Natural killer cell treated with Interleukin-12 subunit alpha and Interleukin-12 subunit beta and Interleukin-15 and Interleukin-18, amount 100 ng/mL, for 72 hours (primary cell): Measurements from ENCODE around the gene CCDC71. TPM values are rescaled to one million over a fixed set of nuclear protein-coding genes. Genes with fewer than 3 reads are reported as not detected.

ENCODE experiments used
- ATAC-seq, 2 donors: fragments of 150-1000 bp; cut with Tn5 transposase in 1 of 2; sonication (Bioruptor Pico), chemical (Tn5 transposase) in 1 of 2; 2 replicates each; pipeline ENCODE4 v1.10.0; 2021
- DNase-seq: peaks from one replicate; pipeline ENCODE4 v3.0.0; 2022; ENCODE audit warnings: low spot score
- H3K27ac Mint-ChIP-seq, 2 donors: 1 replicate in 1 of 2; 2 replicates in 1 of 2; pipeline ENCODE4 v1.8.0; 2022; ENCODE audit warnings: mixed read lengths in 2 of 2, mild to moderate bottlenecking in 1 of 2, moderate library complexity in 1 of 2
- H3K27me3 Mint-ChIP-seq, 2 donors: 1 replicate in 1 of 2; 2 replicates in 1 of 2; pipeline ENCODE4 v1.8.0; 2022; ENCODE audit warnings: mixed read lengths in 2 of 2
- H3K36me3 Mint-ChIP-seq: one replicate; pipeline ENCODE4 v1.8.0; 2022; ENCODE audit warnings: mixed read lengths
- H3K4me1 Mint-ChIP-seq, 2 donors: 1 replicate in 1 of 2; 2 replicates in 1 of 2; pipeline ENCODE4 v1.8.0; 2022; ENCODE audit warnings: low read depth in 2 of 2, mixed read lengths in 2 of 2, mild to moderate bottlenecking in 1 of 2
- H3K4me3 Mint-ChIP-seq: one replicate; pipeline ENCODE4 v1.8.0; 2022; ENCODE audit warnings: mixed read lengths
- H3K9me3 Mint-ChIP-seq: 2 replicates; pipeline ENCODE4 v1.8.0; 2022; ENCODE audit warnings: mixed read lengths
- total RNA-seq, 2 donors: library from RNA; stranded (reverse); gene quantifications; one replicate each; pipeline ENCODE4 v1.2.3, GENCODE V29; 2022

Gene CCDC71
- total RNA-seq, 2 donors from 2014 or later: 21.0 to 24.7 TPM

DNA sequence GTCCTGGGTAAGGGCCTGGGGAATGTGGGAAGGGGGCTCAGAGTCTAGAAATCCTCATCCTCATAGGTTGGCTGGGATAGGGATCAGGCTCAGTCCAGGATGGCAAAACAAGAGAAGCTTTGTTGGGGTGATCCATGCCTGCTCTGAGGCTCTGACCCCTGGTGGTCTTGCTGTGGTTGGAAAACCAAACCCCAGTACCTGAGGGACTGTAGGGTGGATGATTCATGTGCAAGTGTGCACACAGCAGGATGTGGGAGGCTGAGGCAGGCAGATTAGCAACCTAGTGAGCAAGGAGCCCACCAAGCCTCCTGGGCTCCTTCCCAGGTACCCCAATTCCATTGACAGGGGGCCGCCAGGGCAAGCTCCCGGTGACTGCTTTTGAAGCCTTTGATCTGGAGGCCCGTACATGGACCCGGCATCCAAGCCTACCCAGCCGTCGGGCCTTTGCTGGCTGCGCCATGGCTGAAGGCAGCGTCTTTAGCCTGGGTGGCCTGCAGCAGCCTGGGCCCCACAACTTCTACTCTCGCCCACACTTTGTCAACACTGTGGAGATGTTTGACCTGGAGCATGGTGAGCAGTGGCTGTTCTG lies 8.4 kb upstream of the CCDC71 start:
- Mint-ChIP-seq H3K9me3 (no peaks in the 10 kb centered on the region), H3K27ac (no peak overlapping the region), H3K4me1 (peaks cover 5 to 11% of the 10 kb centered on the region in 2 donors), H3K27me3 (peaks cover 6 to 7% of the 10 kb centered on the region in 2 donors), H3K36me3 (no peaks in the 10 kb centered on the region), H3K4me3 (no peak overlapping the region)
- no peak for DNase-seq
- no peak for ATAC-seq

DNA sequence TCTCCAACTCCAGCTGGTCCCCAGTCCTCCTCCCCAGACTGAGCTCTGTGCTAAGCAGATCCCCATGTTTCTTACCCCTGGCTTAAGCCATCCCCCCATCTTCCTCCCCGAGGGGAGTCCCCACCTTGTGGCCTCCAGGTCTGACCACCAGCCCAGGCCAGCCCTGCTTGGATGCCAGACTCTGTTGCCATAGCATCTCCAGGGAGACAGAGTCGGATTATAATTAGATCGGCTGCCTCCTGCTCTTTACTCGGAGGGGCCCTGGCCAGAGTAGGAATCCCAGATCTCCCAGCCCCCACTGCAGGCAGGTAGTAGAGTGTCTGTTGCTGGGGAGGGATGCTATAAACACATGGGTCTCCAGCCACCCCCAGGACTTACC lies 7.7 kb upstream of the CCDC71 start:
- Mint-ChIP-seq H3K4me3 (no peak overlapping the region), H3K27ac (no peak overlapping the region), H3K36me3 (no peaks in the 10 kb centered on the region), H3K9me3 (no peaks in the 10 kb centered on the region), H3K27me3 (peaks cover 0 to under 1% of the 10 kb centered on the region in 2 donors), H3K4me1 (peaks cover 5 to 11% of the 10 kb centered on the region in 2 donors)
- ATAC-seq: no peak
- no peak for DNase-seq

DNA sequence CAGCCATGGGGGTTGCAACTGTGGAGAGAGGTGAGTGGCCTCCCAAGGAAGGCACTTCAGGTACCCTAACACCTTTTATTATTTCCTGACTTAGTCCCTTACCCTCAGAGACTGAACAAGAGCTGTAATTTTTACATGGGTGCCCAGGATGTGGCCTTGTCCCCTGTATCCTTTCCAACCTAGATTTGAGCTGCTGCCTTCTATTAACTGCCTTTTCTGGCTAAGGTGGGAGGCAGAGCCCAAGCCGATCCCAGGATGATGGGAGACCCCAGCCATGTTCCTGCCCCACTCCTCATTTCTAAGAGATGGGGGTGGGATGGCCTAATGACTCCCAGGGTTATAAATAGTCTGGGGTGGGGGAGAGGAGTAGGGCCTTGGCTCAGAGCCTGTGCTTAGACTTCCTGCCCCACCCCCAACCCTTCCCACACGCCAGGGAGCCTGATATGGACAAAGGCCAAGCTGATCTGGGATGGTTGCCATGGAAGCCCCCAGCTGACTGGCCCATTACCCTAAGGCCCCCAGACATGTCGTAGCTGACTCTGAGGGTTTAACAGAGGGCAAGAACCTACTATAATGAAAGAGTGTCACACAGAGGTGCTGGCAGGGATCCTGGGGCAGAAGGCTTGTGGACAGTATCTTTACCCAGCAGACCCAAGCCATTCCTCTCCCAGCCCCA lies 7.1 kb upstream of the CCDC71 start:
- Mint-ChIP-seq H3K27me3 (no peaks in the 10 kb centered on the region), H3K4me3 (no peak overlapping the region), H3K9me3 (no peaks in the 10 kb centered on the region), H3K27ac (no peak overlapping the region), H3K4me1 (peaks cover 5 to 11% of the 10 kb centered on the region in 2 donors), H3K36me3 (no peaks in the 10 kb centered on the region)
- no peak for DNase-seq
- no peak for ATAC-seq

DNA sequence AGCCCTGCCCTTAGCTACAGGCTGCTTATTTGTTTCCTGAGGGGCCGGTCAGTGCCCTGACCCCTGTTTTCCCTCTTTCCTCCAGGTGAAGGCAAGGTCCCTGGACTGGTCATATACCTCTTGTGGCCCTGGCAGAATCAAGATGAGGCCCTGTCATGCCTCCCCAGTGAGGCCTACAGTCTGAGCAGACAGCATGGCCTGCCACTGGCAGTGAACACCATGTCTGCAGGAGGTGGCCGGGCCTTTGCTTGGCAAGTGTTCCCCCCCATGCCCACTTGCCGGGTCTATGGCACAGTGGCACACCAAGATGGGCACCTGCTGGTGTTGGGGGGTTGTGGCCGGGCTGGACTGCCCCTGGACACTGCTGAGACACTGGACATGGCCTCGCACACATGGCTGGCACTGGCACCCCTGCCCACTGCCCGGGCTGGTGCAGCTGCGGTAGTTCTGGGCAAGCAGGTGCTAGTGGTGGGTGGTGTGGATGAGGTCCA lies 6.5 kb upstream of the CCDC71 start:
- no peak for DNase-seq
- H3K27me3 Mint-ChIP-seq: no peaks in the 10 kb centered on the region

DNA sequence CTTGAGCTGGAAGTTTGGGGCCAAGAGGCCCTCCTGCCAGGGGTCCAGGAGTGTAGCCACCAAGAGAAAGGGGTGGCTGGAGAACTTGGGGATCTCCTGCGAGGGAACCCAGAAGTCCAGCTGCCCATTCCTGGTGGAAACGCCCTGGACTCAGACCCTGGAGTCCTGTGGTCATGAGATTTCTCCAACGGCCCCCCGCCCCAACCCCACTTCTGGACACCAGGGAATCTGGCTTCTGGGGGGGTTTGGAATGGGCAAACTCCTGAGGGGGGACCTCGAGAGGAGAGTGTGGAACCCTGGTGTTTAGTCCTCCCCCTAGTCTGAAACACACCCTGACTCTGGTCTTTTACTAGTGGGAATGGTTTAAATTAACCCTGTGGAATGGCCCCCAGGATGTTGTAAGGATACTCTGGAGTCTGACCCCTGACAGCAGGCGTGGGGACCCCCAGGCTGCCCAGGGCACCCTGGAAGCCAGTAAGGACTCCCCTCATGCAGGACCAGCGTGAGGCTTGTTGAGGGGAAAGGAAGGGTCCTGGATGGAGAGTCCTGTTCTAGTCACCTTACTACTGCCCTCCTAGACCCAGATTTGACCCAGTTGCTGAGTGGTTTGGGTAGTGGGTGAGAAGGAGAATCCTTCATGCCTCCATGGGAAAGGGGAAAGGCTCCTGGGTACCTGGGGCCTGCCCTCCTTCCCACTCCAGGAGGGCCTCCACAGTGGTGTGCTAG lies 5.8 kb upstream of the CCDC71 start:
- Mint-ChIP-seq H3K27ac (no peak overlapping the region), H3K4me1 (peaks cover 5 to 11% of the 10 kb centered on the region in 2 donors), H3K9me3 (no peaks in the 10 kb centered on the region), H3K27me3 (no peaks in the 10 kb centered on the region), H3K4me3 (peak overlapping the region; percentile 15), H3K36me3 (no peaks in the 10 kb centered on the region)
- no peak for ATAC-seq
- DNase-seq: no peak

More for the DNA sequence above, 6.5 kb upstream of the CCDC71 start:
- Mint-ChIP-seq H3K4me1 (peaks cover 5 to 11% of the 10 kb centered on the region in 2 donors), H3K27ac (no peak overlapping the region), H3K9me3 (no peaks in the 10 kb centered on the region), H3K4me3 (no peak overlapping the region), H3K36me3 (no peaks in the 10 kb centered on the region)
- ATAC-seq: no peak

DNA sequence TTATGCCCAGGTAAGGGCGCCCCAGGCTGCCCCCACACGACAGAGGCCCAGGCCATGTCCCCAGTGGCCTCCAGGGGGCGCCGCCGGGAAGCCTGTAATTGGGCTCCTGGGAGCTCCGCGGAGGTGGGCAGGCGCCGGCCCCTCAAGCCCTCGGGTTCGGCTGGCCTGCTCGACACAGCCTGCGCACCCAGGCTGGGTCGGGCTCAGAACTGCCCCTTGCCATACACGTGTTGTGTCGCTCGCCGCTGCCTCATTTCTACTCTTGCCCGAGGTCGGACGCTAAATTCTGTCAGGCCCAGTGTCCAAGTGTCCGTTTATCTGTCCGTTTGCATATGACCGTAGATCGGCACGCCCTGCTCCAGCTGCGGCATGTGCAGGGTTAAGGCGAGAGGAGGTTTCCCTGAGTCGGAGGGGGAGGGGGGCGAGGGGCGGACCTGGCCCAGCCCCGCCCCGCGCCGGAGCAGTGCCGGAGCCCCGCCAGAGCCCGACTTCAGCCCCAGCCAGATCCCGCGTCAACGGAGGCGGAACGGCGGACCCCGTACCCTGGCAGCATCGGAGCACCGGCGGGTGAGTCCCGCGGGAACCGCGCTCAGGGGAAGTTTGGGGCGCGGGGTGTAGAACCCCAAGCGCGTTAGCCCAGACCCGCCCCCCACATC lies 5.1 kb upstream of the CCDC71 start, which contains the start of gene KLHDC8B:
Gene KLHDC8B, plus strand, starts transcription at position 480 of the 656 bp plus-strand sequence. CDS start 1,172 bp downstream, outside the sequence.
- ATAC-seq (peak; percentile 84 to 86), DNase-seq (peak; percentile 84)
- peak within 1 kb of the TSS; percentile 82 for H3K4me3 Mint-ChIP-seq
- peaks cover 5 to 13% of the 10 kb centered on the region in 2 donors for H3K4me1 Mint-ChIP-seq
- no peaks in the 10 kb centered on the region for H3K27me3 Mint-ChIP-seq
- no peaks in the 10 kb centered on the region for H3K36me3 Mint-ChIP-seq
- H3K9me3 Mint-ChIP-seq: no peaks in the 10 kb centered on the region
- H3K27ac Mint-ChIP-seq: peak within 1 kb of the TSS; percentile 26 to 78

DNA sequence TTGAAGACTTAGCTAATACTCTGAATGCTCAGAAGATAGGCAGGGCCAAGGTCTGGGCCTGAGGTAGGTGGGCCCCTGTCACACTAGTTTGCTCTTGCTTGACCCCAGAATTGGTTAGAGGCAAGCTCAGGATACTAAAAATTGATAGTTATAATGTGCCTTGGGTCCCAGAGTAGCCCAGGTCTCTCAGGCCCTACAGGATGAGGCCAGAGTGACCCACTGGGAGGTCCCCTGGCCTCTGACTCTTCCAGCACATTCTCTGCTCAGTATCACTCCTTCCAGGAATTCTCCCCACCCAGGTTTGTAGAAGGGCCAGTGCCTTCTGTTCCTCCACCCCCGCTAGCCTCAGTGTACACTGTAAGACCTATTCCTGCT lies 4.6 kb upstream of the CCDC71 start:
- H3K4me3 Mint-ChIP-seq: peak overlapping the region; percentile 82
- DNase-seq: no peak
- ATAC-seq: no peak
- peak overlapping the region; percentile 26 to 78 for H3K27ac Mint-ChIP-seq
- H3K9me3 Mint-ChIP-seq: no peaks in the 10 kb centered on the region
- no peaks in the 10 kb centered on the region for H3K27me3 Mint-ChIP-seq
- H3K36me3 Mint-ChIP-seq: no peaks in the 10 kb centered on the region
- H3K4me1 Mint-ChIP-seq: peaks cover 5 to 14% of the 10 kb centered on the region in 2 donors

DNA sequence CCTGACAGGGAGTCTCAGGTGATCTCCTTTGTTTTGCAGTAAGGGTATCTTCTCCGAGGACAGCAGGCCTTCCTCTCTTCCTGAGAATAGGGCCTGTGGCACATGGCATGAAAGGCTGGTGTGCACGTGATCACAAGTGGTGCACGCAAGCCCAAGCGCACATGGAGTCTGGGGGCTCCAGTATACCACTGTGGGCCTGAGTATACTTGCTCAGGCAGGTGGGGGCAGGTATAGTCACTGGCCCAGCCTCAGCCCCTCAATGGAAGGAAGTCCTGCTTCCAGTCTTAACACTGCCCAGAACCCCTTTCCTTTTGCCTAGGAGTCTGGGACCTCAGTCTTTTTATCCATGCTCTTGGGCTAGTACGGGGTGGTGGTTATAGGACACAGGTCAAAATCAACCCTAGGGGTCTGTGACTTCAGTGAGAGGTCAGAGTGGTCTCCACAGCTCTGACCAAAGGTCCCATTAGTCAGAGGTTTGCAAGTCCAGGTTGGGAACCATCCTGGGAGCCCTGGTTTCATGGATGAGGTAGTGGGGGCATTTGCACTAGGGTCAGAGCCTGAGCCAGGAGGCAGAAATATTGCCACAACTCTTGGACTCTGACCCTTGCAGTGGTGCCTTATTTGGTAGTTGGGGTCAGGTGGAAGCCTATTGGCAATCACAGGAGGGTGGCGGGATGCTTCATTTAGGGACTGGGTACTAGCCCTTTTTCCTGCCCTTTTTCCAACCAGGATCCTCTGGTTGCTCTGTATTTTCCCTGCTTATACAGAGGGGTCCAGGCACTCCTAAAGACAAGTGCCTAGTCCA lies 823 bp upstream of the CCDC71 start:
- peaks cover 12% of the 10 kb centered on the region for H3K36me3 Mint-ChIP-seq
- no peak for ATAC-seq
- H3K9me3 Mint-ChIP-seq: no peaks in the 10 kb centered on the region
- no peak for DNase-seq
- peaks cover 19 to 33% of the 10 kb centered on the region in 2 donors for H3K4me1 Mint-ChIP-seq
- H3K27me3 Mint-ChIP-seq: no peaks in the 10 kb centered on the region
- peak overlapping the region; percentile 90 to 95 for H3K27ac Mint-ChIP-seq
- peak overlapping the region; percentile 92 for H3K4me3 Mint-ChIP-seq

DNA sequence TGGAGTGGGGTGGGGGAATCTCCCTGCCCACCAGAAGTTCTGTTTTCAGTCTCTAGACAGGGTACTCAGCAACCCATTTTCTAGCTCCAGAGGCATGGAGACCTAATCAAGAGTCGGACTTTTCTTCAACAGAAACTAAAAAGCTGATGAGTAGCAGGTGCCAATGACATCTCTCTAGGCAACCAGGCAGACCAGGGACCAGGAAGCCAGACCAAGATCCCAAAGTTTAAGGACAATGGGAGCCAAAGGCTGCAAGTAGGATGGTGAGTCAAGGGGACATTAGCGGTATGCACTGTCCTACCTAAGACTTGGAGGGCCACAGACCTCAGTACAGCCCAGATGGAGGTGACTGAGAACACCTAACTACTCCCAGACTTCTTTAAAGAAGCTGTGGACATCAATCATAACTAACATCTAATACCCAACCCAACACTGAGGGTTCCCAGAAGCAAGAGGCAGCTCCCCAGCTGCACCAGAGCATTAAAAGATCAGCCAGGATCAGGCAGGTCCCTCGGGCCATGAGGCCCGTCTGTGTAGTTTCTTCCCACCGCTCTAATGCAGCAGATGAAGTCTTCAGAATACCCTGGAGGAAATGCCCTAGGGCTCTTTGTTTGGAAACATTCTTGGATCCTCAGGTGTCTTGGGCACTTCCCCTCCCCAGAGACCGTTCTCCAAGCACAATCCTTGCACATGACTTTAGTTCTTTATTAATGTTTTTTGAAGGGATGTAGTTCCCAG lies 979 bp downstream of the CCDC71 start:
- H3K4me1 Mint-ChIP-seq: peaks cover 14 to 27% of the 10 kb centered on the region in 2 donors
- DNase-seq: no peak
- ATAC-seq: no peak
- no peaks in the 10 kb centered on the region for H3K9me3 Mint-ChIP-seq
- peak overlapping the region; percentile 90 to 95 for H3K27ac Mint-ChIP-seq
- H3K36me3 Mint-ChIP-seq: peaks cover 12% of the 10 kb centered on the region
- no peaks in the 10 kb centered on the region for H3K27me3 Mint-ChIP-seq
- peak overlapping the region; percentile 92 for H3K4me3 Mint-ChIP-seq

DNA sequence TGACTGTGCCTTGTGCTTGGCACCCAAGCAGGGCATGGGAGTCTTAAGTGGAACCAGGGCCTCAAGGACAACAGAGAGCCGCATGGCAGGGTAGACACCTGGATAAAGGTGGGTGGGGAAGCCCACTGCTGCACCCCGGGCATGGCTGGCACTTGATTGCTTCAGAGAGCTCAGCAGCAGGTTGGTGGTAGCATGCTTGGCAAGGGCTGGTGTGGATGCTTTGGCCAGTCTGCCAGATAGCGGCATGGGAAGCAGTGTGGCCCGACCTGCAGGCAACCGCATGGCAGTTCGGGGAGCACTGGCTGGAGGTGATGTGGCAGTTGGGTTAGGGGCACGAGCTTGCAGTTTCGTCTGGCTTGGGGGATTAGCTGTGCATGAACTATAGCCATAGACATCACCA lies 2.5 kb downstream of the CCDC71 start:
- Mint-ChIP-seq H3K4me3 (no peak overlapping the region), H3K4me1 (peaks cover 14 to 27% of the 10 kb centered on the region in 2 donors), H3K36me3 (peaks cover 12% of the 10 kb centered on the region), H3K27ac (peak overlapping the region in 1 of 2 donors; percentile 57), H3K9me3 (no peaks in the 10 kb centered on the region), H3K27me3 (no peaks in the 10 kb centered on the region)
- ATAC-seq (no peak), DNase-seq (no peak)

DNA sequence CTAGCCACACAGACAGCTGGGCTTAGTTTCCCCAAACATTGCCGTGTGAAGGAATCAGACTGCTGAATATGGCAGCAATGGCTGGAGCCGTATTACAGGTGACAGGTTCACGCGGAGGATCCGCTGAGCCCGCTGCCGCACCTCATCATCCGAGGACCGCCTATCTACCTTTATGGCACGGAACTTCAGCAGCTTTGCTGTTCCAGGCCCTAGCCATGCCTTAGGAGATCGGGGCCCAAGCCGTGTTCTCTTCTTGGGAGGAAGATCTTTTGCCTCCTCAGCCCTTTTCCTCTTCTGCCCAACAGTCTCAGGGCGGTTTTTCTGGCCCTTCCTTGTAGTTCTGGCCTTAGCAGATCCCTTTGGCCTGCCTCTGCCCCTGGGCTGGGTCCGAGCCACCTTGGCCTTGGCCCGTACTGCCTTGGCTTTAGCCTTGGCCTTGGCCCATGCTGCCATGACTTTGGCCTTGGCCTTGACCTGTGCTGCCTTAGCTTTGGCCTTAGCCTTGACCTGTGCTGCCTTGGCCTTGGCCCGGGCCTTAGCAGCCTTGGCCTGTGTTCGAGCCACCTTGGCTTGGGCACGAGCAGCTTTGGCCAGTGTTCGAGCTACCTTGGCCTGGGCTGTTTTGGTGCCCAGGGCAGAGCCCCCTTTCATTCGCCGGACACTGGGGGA lies 3.2 kb downstream of the CCDC71 start:
- no peak for DNase-seq
- Mint-ChIP-seq H3K36me3 (peaks cover 12% of the 10 kb centered on the region), H3K9me3 (no peaks in the 10 kb centered on the region), H3K27me3 (no peaks in the 10 kb centered on the region), H3K4me3 (no peak overlapping the region), H3K4me1 (peaks cover 14 to 31% of the 10 kb centered on the region in 2 donors), H3K27ac (no peak overlapping the region)
- no peak for ATAC-seq
